Activated naive CD4-positive, alpha-beta T cell (primary cell): ENCODE results near the gene SCGB1A1.
"Not testable (repeated sequence)": the region's sequence is repeated elsewhere in the genome, so short reads cannot be mapped to it uniquely, and the experiment has no call there.

ENCODE experiments used
- DNase-seq, 4 experiments: peaks; one replicate each; lab custom pipeline; 2025; lab: John Stamatoyannopoulos, UW

The SCGB1A1 gene

DNA sequence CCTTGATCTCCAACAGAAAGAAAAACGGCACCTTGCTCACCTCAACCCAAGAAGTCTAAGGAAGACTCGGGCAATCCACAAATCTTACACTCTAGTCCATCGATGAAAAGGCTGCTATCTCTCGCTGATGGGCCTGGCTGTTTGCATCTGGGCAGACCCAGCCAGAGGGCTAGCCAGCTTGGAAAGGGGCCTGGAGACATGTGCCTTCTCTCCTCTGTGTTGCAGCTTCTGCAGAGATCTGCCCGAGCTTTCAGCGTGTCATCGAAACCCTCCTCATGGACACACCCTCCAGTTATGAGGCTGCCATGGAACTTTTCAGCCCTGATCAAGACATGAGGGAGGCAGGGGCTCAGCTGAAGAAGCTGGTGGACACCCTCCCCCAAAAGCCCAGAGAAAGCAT, 3.2 kb downstream of the SCGB1A1 start:
- DNase-seq, result no peak

DNA sequence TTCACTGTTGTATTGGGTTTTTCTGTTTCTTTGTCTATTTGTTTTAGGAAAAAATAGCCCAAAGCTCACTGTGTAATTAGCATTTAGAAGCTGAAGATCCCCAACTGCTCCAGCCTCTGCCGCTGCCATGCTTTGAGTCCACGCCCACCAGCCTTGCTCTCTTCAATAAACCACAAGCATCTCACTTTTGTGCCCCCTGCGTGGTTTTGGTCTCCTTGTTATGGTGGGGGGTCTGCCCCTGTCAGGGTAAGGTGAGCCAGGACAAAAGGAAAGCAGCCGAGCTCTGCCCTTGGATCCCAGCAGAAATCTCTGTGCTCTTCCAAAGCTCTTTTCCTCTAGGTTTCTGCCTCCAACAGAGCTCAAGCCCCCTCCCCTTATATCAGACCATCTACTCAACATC, 4.2 kb downstream of the SCGB1A1 start:
- DNase-seq, result no peak

DNA sequence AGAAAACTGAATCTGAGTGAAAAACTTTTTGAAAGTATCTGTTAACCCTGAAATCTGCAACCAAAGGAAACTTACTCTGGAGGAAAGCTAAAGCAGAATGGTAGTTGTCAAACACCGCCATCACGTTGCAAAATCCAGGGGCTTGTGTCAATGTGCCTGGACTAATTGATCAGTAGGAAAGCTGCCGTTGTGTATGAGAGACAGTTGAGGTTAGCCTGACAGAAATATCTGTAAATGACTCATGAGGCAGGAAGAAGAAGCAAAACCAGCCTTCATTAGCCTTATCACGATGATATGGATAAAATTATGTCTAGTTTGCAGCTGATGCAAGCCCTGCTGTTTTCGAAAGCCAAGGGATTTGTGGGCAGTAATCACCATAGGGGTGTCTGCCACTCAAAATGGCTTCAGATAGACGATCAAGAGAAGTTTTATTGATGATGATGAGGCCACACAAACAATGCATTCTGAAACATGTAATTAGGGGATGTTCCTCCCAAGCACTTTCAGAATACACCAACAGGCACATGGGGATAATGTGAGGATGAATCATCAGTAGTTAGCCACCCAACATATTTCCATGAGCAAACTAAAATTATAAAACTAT, 8.9 kb downstream of the SCGB1A1 start:
- DNase-seq, result no peak

DNA sequence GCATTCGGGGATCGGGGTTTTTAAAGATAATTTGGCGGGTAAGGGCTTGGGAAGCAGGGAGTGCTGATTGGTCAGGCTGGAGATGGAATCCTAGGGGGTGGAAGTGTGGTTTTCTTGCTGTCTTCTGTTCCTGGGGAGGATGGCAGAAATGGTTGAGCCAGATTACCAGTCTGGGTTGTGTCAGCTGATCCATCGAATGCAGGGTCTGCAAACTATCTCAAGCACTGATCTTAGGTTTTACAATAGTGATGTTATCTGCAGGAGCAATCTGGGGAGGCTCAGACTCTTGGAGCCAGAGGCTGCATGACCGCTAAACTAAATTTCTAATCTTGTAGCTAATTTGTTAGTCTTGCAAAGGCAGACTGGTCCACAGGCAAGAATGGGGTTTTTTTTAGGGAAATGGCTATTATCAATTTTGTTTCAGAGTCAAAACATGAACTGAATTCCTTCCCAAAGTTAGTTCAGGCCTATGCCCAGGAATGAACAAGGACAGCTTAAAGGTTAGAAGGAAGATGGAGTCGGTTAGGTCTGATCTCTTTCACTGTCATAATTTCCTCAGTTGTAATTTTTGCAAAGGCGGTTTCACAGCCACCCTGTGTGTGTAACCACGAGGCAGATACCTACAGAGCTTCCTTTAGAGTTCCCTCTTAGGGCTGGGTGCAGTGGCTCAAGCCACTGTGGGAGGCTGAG, 10.2 kb downstream of the SCGB1A1 start:
- DNase-seq, result no peak

DNA sequence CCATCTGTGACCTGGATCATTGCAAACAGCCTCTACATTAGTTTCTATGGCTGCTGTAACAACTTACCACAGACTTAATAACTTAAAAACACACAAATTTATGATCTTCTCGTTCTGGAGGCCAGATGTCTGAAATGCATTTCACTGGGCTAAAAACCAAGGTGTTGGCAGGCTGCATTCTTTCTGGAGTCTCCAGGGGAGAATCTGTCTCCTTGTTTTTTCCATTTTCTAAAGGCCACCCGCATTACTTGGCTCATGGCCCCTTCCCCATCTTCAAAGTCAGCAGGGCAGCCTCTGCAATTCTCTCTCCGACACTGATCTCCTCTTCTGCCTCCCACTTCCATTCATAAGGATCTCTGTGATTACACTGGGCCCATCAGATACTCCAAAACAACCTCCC, 11.6 kb downstream of the SCGB1A1 start:
- DNase-seq, result no peak

DNA sequence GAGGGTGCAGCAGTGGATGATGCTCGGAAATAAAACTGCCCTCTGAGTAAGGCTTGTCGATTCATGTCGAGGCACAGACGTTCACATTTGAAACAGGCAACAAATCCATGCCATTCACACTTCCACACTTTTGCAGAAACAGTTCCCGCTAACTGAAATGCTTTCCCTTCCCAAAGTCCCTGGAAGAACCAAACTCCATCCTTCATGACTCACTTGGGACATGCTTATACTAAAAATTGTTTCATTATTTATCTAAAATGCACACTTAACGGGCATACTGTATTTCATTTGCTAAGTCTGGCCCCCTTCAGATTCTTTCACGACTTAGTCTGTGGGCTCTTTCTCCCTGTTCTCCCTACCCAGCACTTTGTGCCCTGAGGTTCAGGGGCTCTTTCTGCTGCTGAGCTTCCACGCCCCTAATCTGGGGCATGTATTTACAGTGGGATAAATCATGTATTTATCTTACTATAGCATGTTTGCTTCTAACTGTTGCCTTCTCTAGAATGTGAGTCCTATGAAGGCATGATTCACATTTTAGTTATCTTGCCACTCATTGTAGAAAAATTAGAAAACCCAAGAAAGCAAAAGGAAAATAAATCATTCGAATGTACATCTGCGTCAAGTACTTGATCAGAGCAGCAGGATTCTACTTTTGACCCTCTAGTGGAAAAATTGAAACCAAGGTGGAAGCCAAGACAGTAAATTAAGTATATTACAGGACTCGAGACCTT, 12.5 kb downstream of the SCGB1A1 start:
- DNase-seq, result no peak

DNA sequence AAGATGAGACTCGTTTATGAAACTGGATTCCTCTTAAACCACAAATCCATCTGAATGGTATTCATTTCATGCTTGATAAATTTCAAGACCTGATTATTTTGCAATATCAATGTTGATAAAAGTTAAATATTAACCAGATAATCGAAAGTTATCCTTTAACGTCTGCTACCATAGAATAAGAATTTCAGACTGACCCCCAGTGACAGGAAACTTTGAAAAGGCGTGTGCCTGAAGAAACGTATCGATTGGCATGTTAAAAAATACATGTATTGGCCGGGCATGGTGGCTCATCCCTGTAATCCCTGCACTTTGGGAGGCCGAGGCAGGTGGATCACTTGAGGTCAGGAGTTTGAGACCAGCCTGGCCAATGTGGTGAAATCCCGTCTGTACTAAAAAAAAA, 13.9 kb downstream of the SCGB1A1 start:
- DNase-seq, result no peak

DNA sequence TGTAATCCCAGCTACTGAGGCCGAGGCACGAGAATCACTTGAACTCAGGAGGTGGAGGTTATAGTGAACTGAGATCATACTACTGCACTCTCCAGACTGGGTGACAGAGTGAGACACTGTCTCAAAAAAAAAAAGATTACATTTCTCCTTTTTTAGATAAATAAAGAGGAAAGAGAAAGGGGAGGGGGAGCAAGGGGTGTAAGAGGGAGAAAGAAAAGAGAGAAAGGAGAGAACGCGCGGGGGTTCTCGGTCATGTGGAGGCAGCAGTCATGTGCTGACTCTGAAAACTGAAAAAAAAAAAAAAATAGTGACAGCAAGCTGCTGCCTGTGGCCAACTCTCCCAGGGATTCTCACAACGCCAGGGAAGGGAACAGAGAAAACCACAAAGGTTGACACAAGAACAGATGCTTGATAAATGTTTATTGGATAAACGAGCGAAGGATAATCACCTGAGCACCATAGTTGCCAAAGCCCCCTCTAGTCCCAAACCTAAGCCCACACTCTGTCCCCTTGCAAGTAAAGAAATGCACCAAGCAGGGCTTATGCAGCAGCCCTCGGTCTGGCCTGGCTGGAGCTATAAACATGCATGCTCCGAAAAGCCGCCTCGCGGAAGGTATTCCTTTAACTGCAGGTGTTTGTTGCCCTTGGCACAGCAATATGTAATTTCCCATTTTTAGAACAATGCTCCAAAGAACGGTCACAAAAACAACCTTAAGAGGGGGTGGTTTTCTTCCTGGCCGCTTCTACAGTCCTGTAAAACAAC, 14.5 kb downstream of the SCGB1A1 start:
- no peak for DNase-seq

DNA sequence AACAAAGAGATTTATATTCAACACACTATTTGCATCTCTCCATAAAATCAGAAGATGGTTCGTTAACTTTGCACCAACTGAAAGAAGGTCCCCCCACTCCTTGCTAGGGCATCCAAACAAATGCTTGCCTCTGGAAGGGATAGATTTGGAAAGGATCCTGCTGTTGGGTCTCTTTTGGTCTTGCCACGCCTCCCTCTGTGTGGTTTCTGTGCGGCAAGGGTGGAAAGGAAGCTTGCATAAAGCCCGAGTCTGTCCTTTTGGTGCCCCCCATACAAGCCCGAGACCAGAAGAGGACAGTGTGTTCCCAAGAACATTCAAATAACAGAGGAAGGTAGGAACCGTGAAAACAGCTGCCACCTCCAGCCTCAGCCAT, 15.1 kb downstream of the SCGB1A1 start:
- DNase-seq, result no peak

DNA sequence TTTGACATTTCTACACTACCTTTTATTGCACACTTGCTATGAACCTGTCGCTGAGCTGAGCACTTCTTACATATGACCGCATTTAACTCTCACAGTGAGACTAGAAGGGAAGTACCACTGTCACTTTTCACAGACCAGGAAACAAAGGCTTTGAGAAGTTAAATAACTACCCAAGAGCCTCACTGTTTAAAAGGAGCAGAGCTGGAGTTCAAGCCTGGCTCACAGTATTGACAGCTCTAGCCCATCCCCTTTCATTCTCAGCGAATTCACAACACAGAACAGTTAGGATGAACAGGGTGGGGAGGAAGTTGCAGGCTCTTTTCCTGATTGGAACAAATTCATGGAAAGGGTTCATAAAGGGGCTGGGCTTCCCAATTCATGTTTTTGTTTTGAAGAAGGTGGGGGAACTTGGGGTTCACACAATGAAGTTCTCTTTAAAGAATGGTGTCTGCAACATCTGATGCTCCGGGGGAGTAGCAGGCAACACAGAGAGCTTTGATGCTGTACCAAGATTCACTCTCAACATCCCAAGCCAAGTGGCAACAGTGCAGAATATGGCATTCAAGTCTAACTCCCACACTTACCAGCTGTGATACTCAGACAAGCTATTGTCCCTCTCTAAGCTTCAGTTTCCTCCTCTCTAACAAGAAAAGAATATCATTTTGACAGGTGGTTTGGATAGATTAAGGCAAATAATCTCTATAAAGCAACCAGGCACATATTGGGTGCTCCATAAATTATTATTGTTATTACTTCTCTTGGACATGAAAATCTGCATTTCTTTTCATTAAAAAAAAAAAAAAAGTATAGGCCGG, 17.2 kb downstream of the SCGB1A1 start:
- no peak for DNase-seq

DNA sequence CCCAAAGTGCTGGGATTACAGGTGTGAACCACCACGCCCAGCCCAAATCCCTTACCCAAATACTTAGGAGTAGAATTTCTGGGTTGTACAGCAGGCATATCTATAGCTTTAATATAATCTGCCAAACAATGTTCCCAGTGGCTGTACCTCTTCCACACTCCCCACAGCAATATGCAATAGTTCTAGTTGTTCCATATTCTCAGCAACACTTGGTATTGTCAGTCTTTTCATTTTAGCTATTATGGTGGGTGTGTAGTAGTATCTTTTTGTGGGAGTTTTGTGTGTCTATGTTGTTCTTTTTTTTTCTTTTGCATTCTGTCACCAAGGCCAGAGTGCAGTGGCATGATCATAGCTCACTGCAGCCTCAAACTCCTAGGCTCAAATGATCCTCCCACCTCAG, 18.8 kb downstream of the SCGB1A1 start:
- DNase-seq, result no peak

DNA sequence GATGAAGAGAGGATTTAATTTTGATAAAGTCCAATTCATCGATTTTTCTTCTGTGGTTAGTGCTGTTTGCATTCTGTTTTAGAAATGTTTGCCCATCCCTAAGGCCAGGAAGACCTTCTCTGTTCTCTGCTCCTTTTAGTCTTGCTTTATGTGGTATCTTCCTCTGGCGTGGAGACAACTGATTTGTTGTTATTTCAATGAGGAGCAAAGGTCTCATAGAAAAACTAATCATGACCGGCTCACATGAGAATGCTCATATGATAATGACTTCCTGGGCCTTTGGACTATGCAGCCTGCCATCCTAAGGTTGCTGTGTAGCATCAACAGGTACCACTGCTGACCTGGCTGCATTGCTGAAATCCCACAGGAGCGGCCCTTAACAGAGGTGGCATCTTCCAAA, 19.8 kb downstream of the SCGB1A1 start:
- no peak for DNase-seq

DNA sequence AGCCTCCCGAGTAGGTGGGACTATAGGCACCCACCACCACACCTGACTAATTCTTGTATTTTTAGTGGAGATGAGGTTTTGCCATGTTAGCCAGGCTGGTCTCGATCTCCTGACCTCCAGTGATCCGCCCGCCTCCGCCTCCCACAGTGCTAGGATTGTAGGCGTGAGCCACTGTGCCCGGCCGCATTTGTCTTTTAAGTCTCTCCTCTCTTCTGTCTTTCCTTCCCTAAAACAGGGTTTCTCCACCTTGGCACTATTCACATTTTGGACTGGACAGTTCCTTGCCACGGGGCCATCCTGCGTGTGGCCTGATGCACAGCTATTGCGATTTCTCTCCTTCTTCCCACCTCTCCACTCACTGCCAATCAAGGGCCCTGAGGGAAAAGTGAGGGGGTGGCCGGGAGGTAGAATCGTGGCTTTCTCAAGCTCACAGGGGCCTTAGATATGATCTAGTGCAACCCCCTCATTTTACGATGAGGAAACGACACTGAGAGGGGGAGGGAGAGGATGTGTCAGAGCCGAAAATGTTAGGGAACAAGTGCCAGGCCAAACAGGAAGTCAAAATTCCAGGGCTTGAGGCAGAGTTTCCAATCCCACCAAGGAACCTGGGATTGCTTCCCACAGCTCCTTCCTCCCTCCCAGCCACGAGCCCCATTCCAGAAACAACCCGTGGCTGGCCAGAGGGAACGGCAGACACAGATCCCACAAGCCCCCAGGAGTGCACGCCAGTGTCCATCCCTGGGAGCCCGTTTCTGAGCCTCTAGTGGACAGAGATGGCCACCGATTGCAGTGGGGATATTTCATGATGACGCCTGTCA, 21.2 kb downstream of the SCGB1A1 start:
- no peak for DNase-seq

DNA sequence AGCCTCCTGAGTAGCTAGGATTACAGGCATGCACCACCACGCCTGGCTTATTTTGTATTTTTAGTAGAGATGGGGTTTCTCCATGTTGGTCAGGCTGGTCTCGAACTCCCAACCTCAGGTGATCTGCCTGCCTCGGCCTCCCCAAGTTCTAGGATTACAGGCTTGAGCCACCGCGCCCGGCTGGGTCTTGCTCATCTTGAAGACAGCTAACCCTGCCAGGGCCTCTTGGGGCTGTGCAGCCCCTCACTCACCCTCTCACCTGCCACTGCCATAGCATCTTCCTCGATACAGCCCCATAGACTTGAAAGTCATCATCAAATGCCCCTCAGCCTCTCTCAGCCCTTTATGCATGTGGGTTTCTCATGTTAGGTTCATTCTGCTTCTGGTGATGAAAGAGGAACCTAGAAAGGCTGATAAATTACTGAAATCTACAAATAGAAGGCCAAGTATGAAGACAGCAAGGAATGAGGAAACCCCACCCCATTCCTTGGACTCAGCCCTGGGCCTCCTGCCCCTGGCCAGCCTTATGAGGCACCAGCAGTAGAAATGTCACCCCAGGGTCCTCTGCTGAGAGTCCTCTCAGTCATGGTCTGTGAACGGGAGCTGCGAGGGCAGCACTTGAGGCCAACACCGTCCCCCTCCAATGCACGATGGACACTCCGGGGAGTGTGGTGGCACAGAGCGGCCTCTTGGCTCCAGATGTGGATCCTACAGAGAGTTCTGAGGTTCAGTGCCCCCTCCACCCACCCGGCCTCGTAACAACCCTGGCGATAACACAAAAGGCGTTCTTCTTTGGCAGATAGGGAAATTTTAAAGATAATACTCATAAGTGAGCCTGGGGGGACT, 24.8 kb downstream of the SCGB1A1 start:
- no peak for DNase-seq

DNA sequence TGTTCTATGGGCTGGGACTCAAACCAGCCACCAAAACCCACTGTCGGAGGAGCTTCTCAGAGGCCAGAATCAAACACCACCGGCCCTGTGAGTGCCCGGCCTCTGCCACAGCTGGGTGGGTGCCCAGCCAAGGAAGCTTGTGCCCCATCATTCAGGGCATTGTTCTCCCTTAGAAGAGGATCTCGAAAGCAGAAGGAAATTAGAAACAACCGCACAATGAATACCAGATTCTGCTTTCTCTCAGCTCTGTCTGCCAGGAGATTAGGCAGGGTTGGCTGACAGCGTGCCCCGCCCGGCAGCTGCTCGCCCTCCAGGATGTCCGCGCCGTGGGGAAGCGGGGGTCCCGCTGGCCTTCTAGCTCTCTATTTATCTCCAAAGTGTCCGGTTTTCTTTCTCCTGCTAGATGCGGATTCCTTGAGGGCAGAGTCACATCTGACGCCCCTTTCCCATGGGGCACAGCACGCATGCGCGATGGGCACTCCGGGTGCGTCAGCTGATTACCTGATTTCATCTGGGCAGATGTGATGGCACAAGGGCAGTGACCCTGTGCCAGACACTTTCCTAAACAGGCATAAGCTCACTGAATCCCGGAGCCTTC, 25.5 kb downstream of the SCGB1A1 start:
- DNase-seq, result peak in 1 of 4 experiments; percentile 29

DNA sequence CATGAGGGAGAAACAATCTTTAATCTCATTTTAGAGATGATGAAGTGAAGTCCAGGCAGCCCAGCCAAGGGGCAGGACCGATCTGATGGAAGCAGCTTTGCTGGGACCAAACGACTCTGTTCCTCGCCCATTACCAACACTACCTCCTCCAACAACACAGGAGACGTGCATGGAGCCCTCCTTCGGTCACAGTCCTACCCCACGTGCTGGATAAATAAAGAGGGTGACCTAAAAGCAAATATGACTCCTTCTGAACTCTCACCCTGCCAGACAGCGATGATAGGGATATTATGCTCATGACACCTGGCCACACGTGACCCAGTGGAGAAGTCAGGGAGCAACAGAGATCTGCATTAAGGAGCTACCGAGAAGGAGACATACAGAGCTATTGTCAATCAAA, 26.0 kb downstream of the SCGB1A1 start:
- DNase-seq, result no peak

DNA sequence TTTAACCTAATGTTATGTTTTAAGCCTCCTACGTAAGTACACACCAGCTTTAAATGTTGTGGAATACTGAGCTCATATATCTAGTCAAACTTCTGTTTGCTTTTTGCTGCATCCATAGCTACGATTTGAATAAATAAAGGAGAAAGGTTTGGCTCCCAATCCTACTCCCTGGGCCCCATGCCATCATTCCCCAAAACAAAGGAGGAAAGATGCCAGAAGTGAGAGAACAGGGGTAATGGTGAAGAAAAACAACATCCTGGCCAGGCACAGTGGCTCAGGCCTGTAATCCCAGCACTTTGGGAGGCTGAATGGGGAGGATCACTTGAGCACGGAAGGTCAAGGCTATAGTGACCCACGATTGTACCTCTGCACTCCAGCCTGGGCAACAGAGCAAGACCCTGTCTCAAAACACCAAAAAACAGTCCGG, 26.5 kb downstream of the SCGB1A1 start:
- DNase-seq, result no peak

DNA sequence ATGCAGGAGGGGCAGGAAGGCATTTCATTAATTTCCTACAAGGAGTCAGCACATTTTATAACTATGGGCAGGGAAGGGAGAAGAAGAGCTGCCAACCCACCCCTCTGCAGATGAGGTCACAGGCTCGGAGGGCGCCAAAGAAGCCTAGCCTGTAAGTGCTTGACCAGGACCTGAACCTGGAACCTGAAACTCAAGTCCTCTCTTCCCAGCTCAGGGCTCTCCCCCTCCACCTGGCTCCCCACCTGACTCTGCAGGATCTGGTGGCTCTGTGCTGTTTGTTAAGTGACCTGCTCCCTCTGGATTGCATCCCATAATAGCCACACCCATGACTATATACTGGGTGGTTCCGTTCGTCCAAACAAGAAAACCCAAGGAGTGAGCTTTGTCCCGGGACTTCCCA, 27.3 kb downstream of the SCGB1A1 start:
- DNase-seq, result no peak

DNA sequence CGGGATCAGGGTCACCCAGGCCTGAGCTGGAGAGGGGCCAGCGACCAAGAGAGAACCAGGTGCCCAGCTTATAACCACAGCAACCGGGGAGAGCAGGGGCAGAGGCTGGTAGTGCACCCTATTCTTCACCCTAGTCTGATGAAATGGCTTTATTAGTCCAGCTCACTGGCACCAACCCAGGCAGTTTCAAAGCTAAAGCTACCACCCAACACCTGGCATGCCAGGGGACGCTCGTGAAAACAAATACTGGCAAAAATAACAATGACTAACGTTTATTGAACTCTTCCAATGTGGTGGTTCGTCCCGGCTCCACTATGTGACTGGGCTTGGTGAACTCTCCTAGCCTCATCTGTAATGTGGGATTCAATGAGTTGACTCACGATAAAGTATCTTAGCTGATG, 30.6 kb downstream of the SCGB1A1 start:
- no peak for DNase-seq

DNA sequence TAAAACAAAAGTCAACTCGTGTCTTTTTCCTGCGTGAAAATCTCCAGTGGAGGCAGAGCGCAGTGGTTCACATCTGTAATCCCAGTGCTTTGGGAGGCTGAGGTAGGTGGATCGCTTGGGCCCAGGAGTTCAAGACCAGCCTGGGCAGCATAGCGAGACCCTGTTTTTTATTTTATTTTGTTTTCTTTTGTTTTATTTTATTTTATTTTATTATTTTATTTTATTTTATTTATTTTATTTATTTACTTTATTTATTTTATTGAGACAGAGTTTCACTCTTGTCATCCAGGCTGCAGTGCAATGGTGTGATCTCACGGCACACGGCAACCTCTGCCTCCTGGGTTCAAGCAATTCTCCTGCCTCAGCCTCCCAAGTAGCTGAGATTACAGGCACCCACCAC, 31.1 kb downstream of the SCGB1A1 start:
- DNase-seq, result not testable (repeated sequence)
